ENCODE data around the gene DCST1.

Gene DCST1

DNA sequence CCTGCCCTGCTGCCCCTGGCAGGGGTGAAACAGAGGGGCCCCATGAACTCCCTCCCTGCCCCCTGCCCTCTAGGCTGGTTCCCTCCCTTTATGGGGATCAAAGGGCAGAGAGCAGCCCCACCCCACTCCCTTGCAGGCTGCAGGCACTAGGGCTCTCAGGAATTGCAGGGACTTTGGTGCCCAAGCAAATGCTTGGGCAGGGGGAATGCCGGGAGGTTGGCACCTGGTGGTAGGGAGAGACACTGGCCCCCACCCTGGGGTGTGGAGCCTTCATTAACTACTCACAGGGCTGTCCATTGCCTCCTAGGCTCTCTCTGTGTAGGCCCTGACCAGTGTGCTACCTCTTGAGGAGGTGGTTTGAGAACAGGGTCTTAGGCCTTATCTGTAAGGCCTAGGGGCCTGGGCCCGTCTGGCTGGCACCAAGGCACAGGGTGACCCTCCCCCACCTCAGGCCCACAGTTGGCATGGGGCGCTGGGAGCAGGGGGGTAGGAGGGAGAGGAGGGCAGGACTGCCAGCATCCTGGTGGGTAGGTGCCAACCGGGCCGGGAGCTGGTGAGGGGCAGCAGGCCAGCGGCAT lies 26.3 kb upstream of the DCST1 start:
- DNase-seq = no peak
- no CpG with 5 or more reads among the region's 6 CpGs for WGBS (ENCODE audit: extremely low coverage, insufficient coverage, low lambda C conversion rate)
- Histone ChIP-seq H4K8ac (ENCODE audit: low read depth, low read length) (no peak overlapping the region), H3K79me1 (ENCODE audit: low read length) (peaks cover 7% of the 10 kb centered on the region), H3K18ac (ENCODE audit: low read length) (no peak overlapping the region), H3K27me3 (ENCODE audit: insufficient read depth, low read length, poor library complexity) (no peaks in the 10 kb centered on the region), H3K79me2 (ENCODE audit: control insufficient read depth, insufficient read depth, low read length) (peaks cover 21% of the 10 kb centered on the region), H3K4me2 (ENCODE audit: low read length) (no peak overlapping the region), H2AK5ac (ENCODE audit: low read length) (no peak overlapping the region), H3K4me3 (ENCODE audit: low read length) (no peak overlapping the region), H3K4me1 (ENCODE audit: control insufficient read depth, low read depth, low read length) (peaks cover 19% of the 10 kb centered on the region), H2BK15ac (replicated peaks; ENCODE audit: low read depth) (no peak overlapping the region), H3K9ac (ENCODE audit: low read length) (no peak overlapping the region), H3K27ac (ENCODE audit: low read depth, low read length) (no peak overlapping the region), H3K56ac (ENCODE audit: low read length) (no peak overlapping the region), H3K4ac (ENCODE audit: low read depth, low read length) (no peak overlapping the region), H4K5ac (ENCODE audit: low read length) (no peak overlapping the region), H3K36me3 (ENCODE audit: control insufficient read depth, insufficient read depth, low read length) (no peaks in the 10 kb centered on the region), H3K23ac (ENCODE audit: low read length) (no peak overlapping the region), H2BK120ac (ENCODE audit: low read depth, low read length) (no peak overlapping the region), H2BK5ac (ENCODE audit: low read length) (no peak overlapping the region)

DNA sequence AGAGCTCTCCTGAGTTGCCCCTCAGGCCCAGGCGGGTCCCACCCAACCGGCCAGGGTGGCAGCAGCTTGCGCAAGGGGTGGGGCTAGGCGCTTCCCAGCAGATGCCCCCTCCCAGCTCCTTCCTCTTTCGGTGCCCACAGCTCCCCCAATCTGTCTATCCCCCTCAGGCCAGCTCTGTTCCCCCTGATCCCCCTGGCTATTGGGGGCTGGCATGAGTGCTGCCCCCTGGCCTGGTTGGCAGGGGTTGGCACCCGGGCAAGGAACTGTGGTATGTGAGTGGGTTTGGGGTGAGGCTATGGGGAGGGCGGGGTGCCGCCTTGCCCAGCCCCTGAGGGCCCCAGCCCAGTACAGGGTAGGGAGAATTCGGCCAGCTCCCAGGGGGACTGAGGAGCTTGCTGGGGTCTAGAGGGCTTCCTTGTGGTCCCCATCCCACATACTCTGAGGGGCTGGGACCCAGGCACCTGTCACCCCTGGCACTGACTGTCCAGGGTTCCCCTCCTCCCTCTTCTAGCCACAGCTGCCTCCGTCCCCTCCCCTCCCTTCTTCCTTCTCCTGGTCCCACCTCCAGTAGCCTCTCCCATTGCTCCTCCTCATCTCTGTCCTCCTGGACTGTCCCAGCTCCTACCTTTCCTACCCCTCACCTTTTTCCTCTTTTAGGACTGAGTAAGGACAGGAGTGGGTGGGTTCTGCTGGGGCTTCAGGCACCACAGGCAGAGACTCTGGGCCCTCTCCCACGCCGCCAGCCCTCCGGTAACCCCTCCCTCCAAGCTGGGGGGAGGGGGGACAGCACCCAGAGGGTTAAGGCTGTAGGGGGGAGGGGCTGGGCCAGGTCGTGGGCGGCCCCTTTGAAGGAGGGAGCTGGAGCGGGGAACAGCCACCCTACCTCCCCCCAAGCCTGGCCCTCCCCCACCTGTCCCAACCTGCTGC lies 25.3 kb upstream of the DCST1 start:
- peaks cover 16% of the 10 kb centered on the region for H3K79me2 ChIP-seq (ENCODE audit: control insufficient read depth, insufficient read depth, low read length)
- no peak overlapping the region for H3K27ac ChIP-seq (ENCODE audit: low read depth, low read length)
- WGBS (ENCODE audit: extremely low coverage, insufficient coverage, low lambda C conversion rate) = no CpG with 5 or more reads among the region's 16 CpGs
- no peak overlapping the region for H3K4ac ChIP-seq (ENCODE audit: low read depth, low read length)
- no peaks in the 10 kb centered on the region for H3K27me3 ChIP-seq (ENCODE audit: insufficient read depth, low read length, poor library complexity)
- H3K56ac ChIP-seq (ENCODE audit: low read length) = peak overlapping the region; percentile 83
- peaks cover 21% of the 10 kb centered on the region for H3K4me1 ChIP-seq (ENCODE audit: control insufficient read depth, low read depth, low read length)
- H2BK120ac ChIP-seq (ENCODE audit: low read depth, low read length) = no peak overlapping the region
- no peak overlapping the region for H2BK5ac ChIP-seq (ENCODE audit: low read length)
- H3K79me1 ChIP-seq (ENCODE audit: low read length) = peaks cover 7% of the 10 kb centered on the region
- H2AK5ac ChIP-seq (ENCODE audit: low read length) = no peak overlapping the region
- no peak overlapping the region for H3K18ac ChIP-seq (ENCODE audit: low read length)
- H3K23ac ChIP-seq (ENCODE audit: low read length) = peak overlapping the region; percentile 18
- no peak overlapping the region for H3K4me2 ChIP-seq (ENCODE audit: low read length)
- peak; percentile 38 for DNase-seq
- H4K8ac ChIP-seq (ENCODE audit: low read depth, low read length) = no peak overlapping the region
- peak overlapping the region; percentile 42 for H3K9ac ChIP-seq (ENCODE audit: low read length)
- H2BK15ac ChIP-seq (replicated peaks; ENCODE audit: low read depth) = no peak overlapping the region
- H3K4me3 ChIP-seq (ENCODE audit: low read length) = no peak overlapping the region
- no peaks in the 10 kb centered on the region for H3K36me3 ChIP-seq (ENCODE audit: control insufficient read depth, insufficient read depth, low read length)
- peak overlapping the region; percentile 35 for H4K5ac ChIP-seq (ENCODE audit: low read length)

DNA sequence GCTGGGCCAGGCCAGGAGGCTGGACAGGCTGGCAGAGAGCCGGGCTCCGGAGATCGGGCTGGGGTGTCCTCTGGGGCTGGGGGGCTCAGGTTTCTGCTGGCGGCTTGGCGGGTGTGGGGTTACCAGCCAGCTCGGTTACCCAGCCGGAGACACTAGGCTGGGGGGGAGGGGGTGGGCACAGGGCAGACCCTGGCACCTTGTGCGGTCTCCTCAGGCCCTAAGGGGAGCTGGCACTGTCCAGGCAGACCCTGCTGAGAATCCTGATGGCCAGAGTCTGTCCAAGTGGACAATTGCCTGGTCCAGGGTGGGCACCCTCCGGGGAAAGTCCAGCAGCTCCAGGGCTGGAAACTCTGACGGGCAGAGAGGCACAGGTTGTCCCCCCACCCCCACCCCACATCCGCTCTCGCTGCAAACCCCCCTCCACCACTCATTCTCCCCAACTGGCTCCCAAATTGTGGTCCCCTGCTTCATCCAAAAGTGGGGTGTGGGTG lies 24.4 kb upstream of the DCST1 start:
- no peak overlapping the region for H3K27ac ChIP-seq (ENCODE audit: low read depth, low read length)
- no CpG with 5 or more reads among the region's 12 CpGs for WGBS (ENCODE audit: extremely low coverage, insufficient coverage, low lambda C conversion rate)

DNA sequence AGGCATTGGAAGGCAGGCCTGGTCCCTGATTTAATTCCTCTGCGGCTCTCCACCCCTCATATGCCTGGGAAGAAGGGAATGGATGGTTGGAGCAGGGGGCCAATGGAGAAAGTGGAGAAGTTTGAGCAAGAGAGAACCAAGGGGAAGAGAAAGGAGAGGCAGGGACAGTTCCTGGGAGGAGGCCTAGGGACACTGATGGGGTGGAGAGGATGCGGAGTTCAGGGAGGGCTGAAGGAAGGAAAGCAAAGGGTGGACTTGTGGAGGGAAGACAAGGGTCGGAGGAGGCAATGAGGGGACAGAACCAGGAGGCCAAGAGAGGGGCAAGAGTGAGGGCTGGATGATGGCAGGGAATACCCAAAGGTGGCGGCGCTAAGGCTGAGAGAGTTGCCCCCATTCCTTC lies 23.9 kb upstream of the DCST1 start:
- no peak overlapping the region for H4K8ac ChIP-seq (ENCODE audit: low read depth, low read length)
- H3K79me1 ChIP-seq (ENCODE audit: low read length) = peaks cover 2% of the 10 kb centered on the region
- H3K4me2 ChIP-seq (ENCODE audit: low read length) = no peak overlapping the region
- H3K27ac ChIP-seq (ENCODE audit: low read depth, low read length) = no peak overlapping the region
- H4K5ac ChIP-seq (ENCODE audit: low read length) = no peak overlapping the region
- no peaks in the 10 kb centered on the region for H3K27me3 ChIP-seq (ENCODE audit: insufficient read depth, low read length, poor library complexity)
- no peak for DNase-seq
- no peak overlapping the region for H2AK5ac ChIP-seq (ENCODE audit: low read length)
- no peak overlapping the region for H3K23ac ChIP-seq (ENCODE audit: low read length)
- no peak overlapping the region for H3K56ac ChIP-seq (ENCODE audit: low read length)
- H3K79me2 ChIP-seq (ENCODE audit: control insufficient read depth, insufficient read depth, low read length) = peaks cover 9% of the 10 kb centered on the region
- H2BK5ac ChIP-seq (ENCODE audit: low read length) = no peak overlapping the region
- H2BK120ac ChIP-seq (ENCODE audit: low read depth, low read length) = no peak overlapping the region
- no peak overlapping the region for H3K4me3 ChIP-seq (ENCODE audit: low read length)
- H2BK15ac ChIP-seq (replicated peaks; ENCODE audit: low read depth) = no peak overlapping the region
- no peak overlapping the region for H3K9ac ChIP-seq (ENCODE audit: low read length)
- no CpG with 5 or more reads among the region's 5 CpGs for WGBS (ENCODE audit: extremely low coverage, insufficient coverage, low lambda C conversion rate)
- H3K4me1 ChIP-seq (ENCODE audit: control insufficient read depth, low read depth, low read length) = peaks cover 19% of the 10 kb centered on the region
- H3K36me3 ChIP-seq (ENCODE audit: control insufficient read depth, insufficient read depth, low read length) = no peaks in the 10 kb centered on the region
- no peak overlapping the region for H3K4ac ChIP-seq (ENCODE audit: low read depth, low read length)
- H3K18ac ChIP-seq (ENCODE audit: low read length) = no peak overlapping the region

More for the DNA sequence above, 24.4 kb upstream of the DCST1 start:
- Histone ChIP-seq H3K56ac (ENCODE audit: low read length) (peak overlapping the region; percentile 83), H3K4ac (ENCODE audit: low read depth, low read length) (peak overlapping the region; percentile 10), H3K79me1 (ENCODE audit: low read length) (peaks cover 6% of the 10 kb centered on the region), H3K4me2 (ENCODE audit: low read length) (no peak overlapping the region), H2AK5ac (ENCODE audit: low read length) (no peak overlapping the region), H2BK120ac (ENCODE audit: low read depth, low read length) (no peak overlapping the region), H3K9ac (ENCODE audit: low read length) (peak overlapping the region; percentile 46), H3K36me3 (ENCODE audit: control insufficient read depth, insufficient read depth, low read length) (no peaks in the 10 kb centered on the region), H3K18ac (ENCODE audit: low read length) (no peak overlapping the region), H3K23ac (ENCODE audit: low read length) (no peak overlapping the region), H3K79me2 (ENCODE audit: control insufficient read depth, insufficient read depth, low read length) (peaks cover 13% of the 10 kb centered on the region), H3K4me1 (ENCODE audit: control insufficient read depth, low read depth, low read length) (peaks cover 24% of the 10 kb centered on the region), H3K27me3 (ENCODE audit: insufficient read depth, low read length, poor library complexity) (no peaks in the 10 kb centered on the region), H4K5ac (ENCODE audit: low read length) (no peak overlapping the region), H2BK5ac (ENCODE audit: low read length) (no peak overlapping the region), H4K8ac (ENCODE audit: low read depth, low read length) (no peak overlapping the region), H3K4me3 (ENCODE audit: low read length) (no peak overlapping the region), H2BK15ac (replicated peaks; ENCODE audit: low read depth) (no peak overlapping the region)
- no peak for DNase-seq

DNA sequence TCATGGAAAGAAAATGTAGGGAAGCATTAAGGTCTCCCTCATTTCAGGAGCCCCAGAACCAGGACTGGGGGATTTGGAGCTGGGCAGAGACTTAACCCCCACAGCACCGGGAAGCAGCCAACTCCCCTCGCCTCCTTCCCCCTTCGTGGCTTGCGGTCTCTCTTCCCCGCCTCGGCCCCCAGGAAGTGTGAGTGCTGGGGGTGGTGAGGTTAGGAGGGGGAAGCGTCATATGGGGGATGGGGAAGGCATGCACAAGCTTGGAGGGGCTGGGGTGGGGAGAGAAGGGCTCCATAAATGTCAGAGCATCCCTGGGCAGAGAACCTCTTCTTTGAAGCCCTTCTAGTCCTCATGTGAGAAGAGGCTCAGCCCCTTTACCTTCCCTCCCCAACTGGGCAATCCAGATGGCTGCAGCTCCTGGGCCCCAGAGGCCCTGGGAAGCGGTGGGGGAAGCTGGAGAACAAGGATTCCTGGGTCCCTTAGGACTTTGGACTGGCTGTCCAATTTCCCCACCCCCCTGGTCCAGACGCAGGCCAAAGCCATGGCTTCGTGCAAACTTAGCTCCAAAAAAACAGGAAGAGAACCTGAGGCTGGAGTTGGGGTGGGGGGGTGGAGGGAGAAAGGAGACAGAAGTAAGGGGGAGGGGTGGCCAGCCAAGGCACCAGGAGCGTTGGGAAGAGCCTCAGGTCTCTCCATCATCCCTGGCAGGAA lies 23.3 kb upstream of the DCST1 start:
- Histone ChIP-seq H3K9ac (ENCODE audit: low read length) (no peak overlapping the region), H4K8ac (ENCODE audit: low read depth, low read length) (no peak overlapping the region), H3K27ac (ENCODE audit: low read depth, low read length) (no peak overlapping the region), H3K4me1 (ENCODE audit: control insufficient read depth, low read depth, low read length) (peaks cover 16% of the 10 kb centered on the region), H3K36me3 (ENCODE audit: control insufficient read depth, insufficient read depth, low read length) (no peaks in the 10 kb centered on the region), H3K4ac (ENCODE audit: low read depth, low read length) (no peak overlapping the region), H2BK15ac (replicated peaks; ENCODE audit: low read depth) (no peak overlapping the region), H3K4me2 (ENCODE audit: low read length) (no peak overlapping the region), H3K56ac (ENCODE audit: low read length) (no peak overlapping the region), H3K79me2 (ENCODE audit: control insufficient read depth, insufficient read depth, low read length) (peaks cover 5% of the 10 kb centered on the region), H3K4me3 (ENCODE audit: low read length) (no peak overlapping the region), H4K5ac (ENCODE audit: low read length) (no peak overlapping the region), H3K27me3 (ENCODE audit: insufficient read depth, low read length, poor library complexity) (no peaks in the 10 kb centered on the region), H3K23ac (ENCODE audit: low read length) (no peak overlapping the region), H3K18ac (ENCODE audit: low read length) (no peak overlapping the region), H3K79me1 (ENCODE audit: low read length) (peaks cover 2% of the 10 kb centered on the region), H2BK5ac (ENCODE audit: low read length) (no peak overlapping the region), H2BK120ac (ENCODE audit: low read depth, low read length) (no peak overlapping the region), H2AK5ac (ENCODE audit: low read length) (no peak overlapping the region)
- DNase-seq = no peak
- no CpG with 5 or more reads among the region's 11 CpGs for WGBS (ENCODE audit: extremely low coverage, insufficient coverage, low lambda C conversion rate)

All from mesendoderm (in vitro differentiated cells).